Measurements from ENCODE around the gene ZDHHC11B.
"Not testable (repeated sequence)": the region's sequence is repeated elsewhere in the genome, so short reads cannot be mapped to it uniquely, and the experiment has no call there.

ZDHHC11B gene

GRCh38 chr5:784428-785177, at the start of gene ZDHHC11B:
TSS of gene ZDHHC11B (minus strand) at chr5:784729. CDS start at chr5:766919, 17,810 bp downstream.
- DNase-seq (ENCODE audit: low spot score), result not testable (repeated sequence)

GRCh38 chr5:834013-834412, 49.5 kb upstream of the ZDHHC11B start:
- not testable (repeated sequence) for DNase-seq (ENCODE audit: low spot score)

GRCh38 chr5:828194-828593, 43.7 kb upstream of the ZDHHC11B start:
- not testable (repeated sequence) for DNase-seq (ENCODE audit: low spot score)

- not testable (repeated sequence) for DNase-seq (ENCODE audit: low spot score)
These were observed 41.0 kb upstream of the ZDHHC11B start for GRCh38 chr5:825544-825943.

- no peak for DNase-seq (ENCODE audit: low spot score)
These were observed 37.0 kb upstream of the ZDHHC11B start for GRCh38 chr5:821504-821903.

- DNase-seq (ENCODE audit: low spot score), result no peak
These were observed 35.7 kb upstream of the ZDHHC11B start for GRCh38 chr5:820245-820644.

- DNase-seq (ENCODE audit: low spot score), result no peak
These were observed 34.5 kb upstream of the ZDHHC11B start for GRCh38 chr5:819078-819477.

GRCh38 chr5:816176-816575, 31.6 kb upstream of the ZDHHC11B start:
- DNase-seq (ENCODE audit: low spot score), result no peak

GRCh38 chr5:815449-815848, 30.9 kb upstream of the ZDHHC11B start:
- no peak for DNase-seq (ENCODE audit: low spot score)

- DNase-seq (ENCODE audit: low spot score), result not testable (repeated sequence)
These were observed 29.0 kb upstream of the ZDHHC11B start for GRCh38 chr5:813575-813974.

GRCh38 chr5:811384-811783, 26.9 kb upstream of the ZDHHC11B start:
- DNase-seq (ENCODE audit: low spot score), result not testable (repeated sequence)

- not testable (repeated sequence) for DNase-seq (ENCODE audit: low spot score)
These were observed 23.4 kb upstream of the ZDHHC11B start for GRCh38 chr5:807719-808514.

- DNase-seq (ENCODE audit: low spot score), result no peak
These were observed 16.9 kb upstream of the ZDHHC11B start for GRCh38 chr5:801472-801871.

GRCh38 chr5:801055-801454, 16.5 kb upstream of the ZDHHC11B start:
- DNase-seq (ENCODE audit: low spot score), result not testable (repeated sequence)

GRCh38 chr5:798505-799138, 14.1 kb upstream of the ZDHHC11B start:
- not testable (repeated sequence) for DNase-seq (ENCODE audit: low spot score)

- DNase-seq (ENCODE audit: low spot score), result not testable (repeated sequence)
These were observed 13.5 kb upstream of the ZDHHC11B start for GRCh38 chr5:797986-798385.

- DNase-seq (ENCODE audit: low spot score), result not testable (repeated sequence)
These were observed 11.3 kb upstream of the ZDHHC11B start for GRCh38 chr5:795873-796272.

GRCh38 chr5:794948-795347, 10.4 kb upstream of the ZDHHC11B start:
- not testable (repeated sequence) for DNase-seq (ENCODE audit: low spot score)

GRCh38 chr5:788703-789102, 4.2 kb upstream of the ZDHHC11B start:
- DNase-seq (ENCODE audit: low spot score), result not testable (repeated sequence)

- not testable (repeated sequence) for DNase-seq (ENCODE audit: low spot score)
These were observed 3.3 kb upstream of the ZDHHC11B start for GRCh38 chr5:787857-788233.

- not testable (repeated sequence) for DNase-seq (ENCODE audit: low spot score)
These were observed 2.8 kb upstream of the ZDHHC11B start for GRCh38 chr5:787224-787856.

- DNase-seq (ENCODE audit: low spot score), result not testable (repeated sequence)
These were observed 714 bp upstream of the ZDHHC11B start for GRCh38 chr5:785181-785705.

All from pons (tissue), 1 donor.